Chondrocyte (in vitro differentiated cells): Measurements from ENCODE around the gene L3MBTL3. TPM values are rescaled to one million over a fixed set of nuclear protein-coding genes. Genes with fewer than 3 reads are reported as not detected.

ENCODE experiments used
- DNase-seq: peaks from one replicate; pipeline ENCODE4 v3.0.0; 2021; ENCODE audit warnings: mixed read lengths, low spot score
- H3K27ac Mint-ChIP-seq: one replicate; pipeline ENCODE4 v1.8.0; 2021; ENCODE audit warnings: mild to moderate bottlenecking, moderate library complexity, mixed read lengths; ENCODE audit not compliant: unreplicated experiment
- H3K27me3 Mint-ChIP-seq: 2 replicates; pipeline ENCODE4 v1.8.0; 2021; ENCODE audit warnings: low read depth, mixed read lengths
- H3K36me3 Mint-ChIP-seq: 2 replicates; pipeline ENCODE4 v1.8.0; 2021; ENCODE audit warnings: low read depth, mixed read lengths
- H3K4me1 Mint-ChIP-seq: 2 replicates; pipeline ENCODE4 v1.8.0; 2021; ENCODE audit warnings: low read depth, mild to moderate bottlenecking, mixed read lengths
- H3K4me3 Mint-ChIP-seq: one replicate; pipeline ENCODE4 v1.8.0; 2021; ENCODE audit warnings: mild to moderate bottlenecking, moderate library complexity, mixed read lengths; ENCODE audit not compliant: unreplicated experiment
- H3K9me3 Mint-ChIP-seq: 2 replicates; pipeline ENCODE4 v1.8.0; 2021; ENCODE audit warnings: low read depth, mixed read lengths
- total RNA-seq: library from RNA; stranded (reverse); gene quantifications from 3 replicates; pipeline ENCODE4 v1.2.1, GENCODE V29; 2021
- TF ChIP-seq, protein P1 (sequence below): fragments of 200-600 bp; sonication (generic); IDR thresholded peaks from 2 replicates; pipeline ENCODE4 v1.5.0; 2021; ENCODE audit warnings: antibody characterized with exemption, mild to moderate bottlenecking, moderate library complexity

Gene L3MBTL3
- total RNA-seq, 1 donor from 2014 or later: 15.4 TPM

GRCh38 chr6:130000526-130001421, 17.6 kb upstream of the L3MBTL3 start:
- TF ChIP-seq, protein P1, sequence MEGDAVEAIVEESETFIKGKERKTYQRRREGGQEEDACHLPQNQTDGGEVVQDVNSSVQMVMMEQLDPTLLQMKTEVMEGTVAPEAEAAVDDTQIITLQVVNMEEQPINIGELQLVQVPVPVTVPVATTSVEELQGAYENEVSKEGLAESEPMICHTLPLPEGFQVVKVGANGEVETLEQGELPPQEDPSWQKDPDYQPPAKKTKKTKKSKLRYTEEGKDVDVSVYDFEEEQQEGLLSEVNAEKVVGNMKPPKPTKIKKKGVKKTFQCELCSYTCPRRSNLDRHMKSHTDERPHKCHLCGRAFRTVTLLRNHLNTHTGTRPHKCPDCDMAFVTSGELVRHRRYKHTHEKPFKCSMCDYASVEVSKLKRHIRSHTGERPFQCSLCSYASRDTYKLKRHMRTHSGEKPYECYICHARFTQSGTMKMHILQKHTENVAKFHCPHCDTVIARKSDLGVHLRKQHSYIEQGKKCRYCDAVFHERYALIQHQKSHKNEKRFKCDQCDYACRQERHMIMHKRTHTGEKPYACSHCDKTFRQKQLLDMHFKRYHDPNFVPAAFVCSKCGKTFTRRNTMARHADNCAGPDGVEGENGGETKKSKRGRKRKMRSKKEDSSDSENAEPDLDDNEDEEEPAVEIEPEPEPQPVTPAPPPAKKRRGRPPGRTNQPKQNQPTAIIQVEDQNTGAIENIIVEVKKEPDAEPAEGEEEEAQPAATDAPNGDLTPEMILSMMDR: no peak
- H3K27ac Mint-ChIP-seq: no peak overlapping the region

DNA sequence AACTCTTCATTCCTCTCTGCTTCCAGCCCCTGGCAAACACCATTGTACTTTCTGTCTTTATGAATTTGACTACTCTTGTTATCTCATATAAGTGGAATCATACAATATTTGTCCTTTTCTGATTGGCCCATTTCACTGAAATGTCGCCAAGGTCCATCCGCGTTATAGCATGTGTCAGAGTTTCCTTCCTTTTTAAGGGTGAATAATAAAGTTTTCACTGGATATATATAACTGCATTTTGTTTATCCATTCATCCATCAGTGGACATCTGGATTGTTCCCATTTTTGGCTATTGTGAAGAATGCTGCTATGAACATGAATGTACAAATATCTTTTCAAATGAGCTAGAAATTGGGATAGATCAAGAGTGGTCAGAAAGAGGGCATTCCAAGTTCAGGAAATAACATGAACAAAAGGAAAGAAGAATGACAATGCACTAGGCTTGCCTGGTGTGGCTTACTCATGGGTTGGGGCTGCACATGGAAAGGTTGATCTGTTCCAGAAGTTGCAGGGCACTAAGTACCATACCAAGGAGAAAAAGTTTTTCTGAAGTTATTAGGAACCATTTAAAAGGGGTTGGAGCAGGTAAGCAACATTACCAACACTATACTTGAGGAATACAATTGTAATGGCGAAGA, 10.0 kb upstream of the L3MBTL3 start:
- H3K4me1 Mint-ChIP-seq: no peaks in the 10 kb centered on the region
- peaks cover 1% of the 10 kb centered on the region for H3K36me3 Mint-ChIP-seq
- no peak for DNase-seq
- no peaks in the 10 kb centered on the region for H3K9me3 Mint-ChIP-seq
- H3K4me3 Mint-ChIP-seq: no peak overlapping the region
- H3K27me3 Mint-ChIP-seq: peaks cover 1% of the 10 kb centered on the region
- H3K27ac Mint-ChIP-seq: no peak overlapping the region
- TF ChIP-seq, protein P1: no peak

More at GRCh38 chr6:130000526-130001421, 17.6 kb upstream of the L3MBTL3 start:
- Mint-ChIP-seq H3K4me1 (no peaks in the 10 kb centered on the region), H3K4me3 (no peak overlapping the region), H3K27me3 (peaks cover 2% of the 10 kb centered on the region), H3K36me3 (no peaks in the 10 kb centered on the region), H3K9me3 (no peaks in the 10 kb centered on the region)
- no peak for DNase-seq

DNA sequence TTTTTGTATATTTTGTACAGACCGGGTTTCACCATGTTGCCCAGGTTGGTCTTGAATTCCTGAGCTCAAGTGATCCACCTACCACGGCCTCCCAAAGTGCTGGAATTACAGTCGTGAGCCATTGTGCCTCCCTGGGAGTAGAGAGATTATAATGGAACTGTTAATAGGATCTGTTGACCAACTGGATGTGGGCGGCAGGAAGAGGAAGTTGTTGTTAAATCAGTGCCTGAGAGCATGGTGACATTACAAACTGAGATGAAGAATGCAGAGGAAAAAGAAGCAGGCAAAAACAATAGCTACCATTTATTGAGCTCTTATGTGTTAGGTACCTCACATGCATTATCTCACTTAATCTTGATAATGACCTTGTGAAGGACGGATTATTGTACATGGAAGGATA, 9.2 kb upstream of the L3MBTL3 start:
- peaks cover 1% of the 10 kb centered on the region for H3K36me3 Mint-ChIP-seq
- no peak overlapping the region for H3K27ac Mint-ChIP-seq
- TF ChIP-seq, protein P1: no peak
- no peaks in the 10 kb centered on the region for H3K4me1 Mint-ChIP-seq
- peaks cover 1% of the 10 kb centered on the region for H3K27me3 Mint-ChIP-seq
- H3K4me3 Mint-ChIP-seq: no peak overlapping the region
- H3K9me3 Mint-ChIP-seq: no peaks in the 10 kb centered on the region
- DNase-seq: no peak

- H3K4me3 Mint-ChIP-seq: no peak overlapping the region
- H3K27ac Mint-ChIP-seq: no peak overlapping the region
- H3K9me3 Mint-ChIP-seq: no peaks in the 10 kb centered on the region
- TF ChIP-seq, protein P1: no peak
- no peaks in the 10 kb centered on the region for H3K4me1 Mint-ChIP-seq
- peaks cover 1% of the 10 kb centered on the region for H3K36me3 Mint-ChIP-seq
- DNase-seq: no peak
- H3K27me3 Mint-ChIP-seq: peaks cover 1% of the 10 kb centered on the region
These were observed 8.0 kb upstream of the L3MBTL3 start for GRCh38 chr6:130010387-130010786.

DNA sequence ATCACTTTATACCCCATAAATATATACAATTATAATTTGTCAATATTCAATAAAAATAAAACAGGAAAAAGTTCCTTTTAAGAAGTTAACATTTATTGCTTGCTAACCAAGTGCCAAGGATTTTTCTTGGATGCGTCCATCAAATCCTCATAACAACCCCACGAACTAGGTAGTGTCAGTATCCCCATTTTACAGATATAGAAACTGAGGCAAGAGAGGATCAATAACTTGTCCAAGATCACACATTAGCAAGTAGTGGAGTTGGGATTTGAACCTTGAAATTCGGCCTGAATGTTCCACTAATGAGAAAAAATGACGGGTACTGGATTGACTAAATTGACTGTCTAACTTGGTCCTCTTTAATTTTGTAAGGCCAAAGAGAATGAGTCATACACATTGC, 5.7 kb upstream of the L3MBTL3 start:
- Mint-ChIP-seq H3K4me1 (no peaks in the 10 kb centered on the region), H3K27me3 (no peaks in the 10 kb centered on the region), H3K36me3 (peaks cover 1% of the 10 kb centered on the region), H3K9me3 (no peaks in the 10 kb centered on the region), H3K4me3 (no peak overlapping the region), H3K27ac (no peak overlapping the region)
- no peak for DNase-seq
- TF ChIP-seq, protein P1: no peak
